Endothelial cell (in vitro differentiated cells): ENCODE results near the gene KCNE4. TPM values are rescaled to one million over a fixed set of nuclear protein-coding genes. Genes with fewer than 3 reads are reported as not detected.

ENCODE experiments used
- DNase-seq: peaks from one replicate; pipeline ENCODE4 v3.0.0; 2021; ENCODE audit warnings: low spot score
- H3K27ac Mint-ChIP-seq: one replicate; pipeline ENCODE4 v1.8.0; 2021; ENCODE audit warnings: mixed read lengths, inconsistent platforms; ENCODE audit not compliant: unreplicated experiment
- H3K27me3 Mint-ChIP-seq: one replicate; pipeline ENCODE4 v1.8.0; 2021; ENCODE audit warnings: mild to moderate bottlenecking, moderate library complexity, mixed read lengths, inconsistent platforms; ENCODE audit not compliant: unreplicated experiment
- H3K36me3 Mint-ChIP-seq: one replicate; pipeline ENCODE4 v1.8.0; 2021; ENCODE audit warnings: mild to moderate bottlenecking, low read depth, mixed read lengths, inconsistent platforms; ENCODE audit not compliant: unreplicated experiment
- H3K4me1 Mint-ChIP-seq: one replicate; pipeline ENCODE4 v1.8.0; 2021; ENCODE audit warnings: mild to moderate bottlenecking, mixed read lengths, inconsistent platforms; ENCODE audit not compliant: unreplicated experiment
- H3K4me3 Mint-ChIP-seq: one replicate; pipeline ENCODE4 v1.8.0; 2021; ENCODE audit warnings: mild to moderate bottlenecking, mixed read lengths, inconsistent platforms; ENCODE audit not compliant: unreplicated experiment
- H3K9me3 Mint-ChIP-seq: one replicate; pipeline ENCODE4 v1.8.0; 2021; ENCODE audit warnings: mixed read lengths, inconsistent platforms; ENCODE audit not compliant: unreplicated experiment
- total RNA-seq: library from RNA; stranded (reverse); fragmentation: NEBNext Ultra II Directional; extraction: Animal tissue kit (Norgen Biotek cat#: 25700); gene quantifications from one replicate; pipeline ENCODE4 v1.2.1, GENCODE V29; 2021; ENCODE audit not compliant: unreplicated experiment
- TF ChIP-seq, protein P1 (sequence below): fragments of 200-600 bp; sonication (generic); IDR thresholded peaks from one replicate; pipeline ENCODE4 v1.5.0; 2021; ENCODE audit warnings: antibody characterized with exemption; ENCODE audit not compliant: unreplicated experiment

Gene KCNE4
- total RNA-seq, 1 donor from 2014 or later = 0.46 TPM

DNA sequence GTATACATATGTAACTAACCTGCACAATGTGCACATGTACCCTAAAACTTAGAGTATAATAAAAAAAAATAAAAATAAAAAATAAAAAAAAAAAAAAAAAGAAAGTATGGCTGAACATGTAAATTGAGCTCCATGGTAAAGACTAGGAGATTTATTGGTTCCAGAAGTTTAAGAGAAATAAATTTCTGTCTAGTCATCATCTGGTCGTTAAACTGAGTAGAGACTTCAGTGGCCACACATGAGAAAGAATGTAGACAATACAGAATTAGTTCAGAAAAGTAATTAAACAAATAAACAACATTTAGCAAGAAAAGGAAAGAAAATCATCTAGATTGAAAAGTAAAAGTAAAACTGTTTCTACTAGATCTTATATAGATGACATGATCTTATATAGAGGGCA lies 12.4 kb upstream of the KCNE4 start:
- H3K9me3 Mint-ChIP-seq = no peaks in the 10 kb centered on the region
- no peaks in the 10 kb centered on the region for H3K36me3 Mint-ChIP-seq
- H3K27me3 Mint-ChIP-seq = peaks cover 2% of the 10 kb centered on the region
- H3K4me3 Mint-ChIP-seq = no peak overlapping the region
- TF ChIP-seq, protein P1, sequence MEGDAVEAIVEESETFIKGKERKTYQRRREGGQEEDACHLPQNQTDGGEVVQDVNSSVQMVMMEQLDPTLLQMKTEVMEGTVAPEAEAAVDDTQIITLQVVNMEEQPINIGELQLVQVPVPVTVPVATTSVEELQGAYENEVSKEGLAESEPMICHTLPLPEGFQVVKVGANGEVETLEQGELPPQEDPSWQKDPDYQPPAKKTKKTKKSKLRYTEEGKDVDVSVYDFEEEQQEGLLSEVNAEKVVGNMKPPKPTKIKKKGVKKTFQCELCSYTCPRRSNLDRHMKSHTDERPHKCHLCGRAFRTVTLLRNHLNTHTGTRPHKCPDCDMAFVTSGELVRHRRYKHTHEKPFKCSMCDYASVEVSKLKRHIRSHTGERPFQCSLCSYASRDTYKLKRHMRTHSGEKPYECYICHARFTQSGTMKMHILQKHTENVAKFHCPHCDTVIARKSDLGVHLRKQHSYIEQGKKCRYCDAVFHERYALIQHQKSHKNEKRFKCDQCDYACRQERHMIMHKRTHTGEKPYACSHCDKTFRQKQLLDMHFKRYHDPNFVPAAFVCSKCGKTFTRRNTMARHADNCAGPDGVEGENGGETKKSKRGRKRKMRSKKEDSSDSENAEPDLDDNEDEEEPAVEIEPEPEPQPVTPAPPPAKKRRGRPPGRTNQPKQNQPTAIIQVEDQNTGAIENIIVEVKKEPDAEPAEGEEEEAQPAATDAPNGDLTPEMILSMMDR = no peak
- no peak overlapping the region for H3K27ac Mint-ChIP-seq
- no peak for DNase-seq
- peaks cover 22% of the 10 kb centered on the region for H3K4me1 Mint-ChIP-seq

DNA sequence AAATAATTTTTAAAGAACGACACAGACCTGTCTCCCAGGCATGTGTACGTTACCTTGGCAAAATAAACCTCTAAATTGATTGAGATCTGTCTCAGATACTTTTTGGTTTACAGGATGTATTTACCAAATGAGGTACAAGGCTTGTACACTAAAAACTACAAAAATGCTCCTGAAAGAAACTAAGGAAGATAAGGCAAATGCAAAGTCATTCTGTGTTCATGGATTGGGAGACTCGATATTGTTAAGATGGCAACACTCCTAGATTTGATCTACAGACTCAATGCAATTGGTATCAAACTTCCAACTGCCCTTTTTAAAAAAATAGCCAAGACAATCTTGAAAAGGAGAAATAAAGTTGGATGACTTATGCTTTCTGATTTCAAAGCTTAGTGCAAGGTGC lies 11.5 kb upstream of the KCNE4 start:
- DNase-seq = no peak
- TF ChIP-seq, protein P1 = no peak
- H3K36me3 Mint-ChIP-seq = no peaks in the 10 kb centered on the region
- H3K27me3 Mint-ChIP-seq = peaks cover 2% of the 10 kb centered on the region
- H3K27ac Mint-ChIP-seq = no peak overlapping the region
- no peaks in the 10 kb centered on the region for H3K9me3 Mint-ChIP-seq
- H3K4me3 Mint-ChIP-seq = no peak overlapping the region
- H3K4me1 Mint-ChIP-seq = peaks cover 25% of the 10 kb centered on the region

DNA sequence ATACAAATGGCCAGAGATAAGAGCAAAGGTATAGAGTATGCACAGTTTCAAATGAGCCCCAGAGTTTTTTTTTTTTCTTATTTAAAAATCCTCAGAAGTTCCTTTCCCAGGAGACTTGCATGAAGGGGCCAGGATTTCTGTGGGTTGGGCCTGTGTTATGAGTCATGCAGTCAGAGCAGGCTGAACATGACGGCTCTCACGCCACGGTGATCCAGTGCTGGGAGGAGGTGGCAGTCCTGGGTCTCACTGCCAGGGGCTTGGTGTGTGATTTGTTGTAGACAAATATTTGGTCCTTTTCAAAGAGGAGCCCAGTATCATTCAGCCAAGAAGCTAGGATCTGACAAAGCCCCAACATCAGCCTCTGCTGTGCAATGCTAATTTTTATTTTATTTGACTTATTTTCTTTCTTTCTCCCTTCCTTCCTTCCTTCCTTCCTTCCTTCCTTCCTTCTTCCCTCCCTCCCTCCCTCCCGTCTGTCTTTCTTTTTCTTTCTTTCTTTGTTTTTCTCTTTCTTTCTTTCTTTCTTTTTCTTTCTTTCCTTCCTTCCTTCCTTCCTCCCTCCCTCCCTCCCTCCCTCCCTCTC lies 10.4 kb upstream of the KCNE4 start:
- H3K4me3 Mint-ChIP-seq = no peak overlapping the region
- TF ChIP-seq, protein P1 = no peak
- H3K27me3 Mint-ChIP-seq = peaks cover 2% of the 10 kb centered on the region
- no peaks in the 10 kb centered on the region for H3K36me3 Mint-ChIP-seq
- no peaks in the 10 kb centered on the region for H3K9me3 Mint-ChIP-seq
- peaks cover 25% of the 10 kb centered on the region for H3K4me1 Mint-ChIP-seq
- no peak for DNase-seq
- no peak overlapping the region for H3K27ac Mint-ChIP-seq

DNA sequence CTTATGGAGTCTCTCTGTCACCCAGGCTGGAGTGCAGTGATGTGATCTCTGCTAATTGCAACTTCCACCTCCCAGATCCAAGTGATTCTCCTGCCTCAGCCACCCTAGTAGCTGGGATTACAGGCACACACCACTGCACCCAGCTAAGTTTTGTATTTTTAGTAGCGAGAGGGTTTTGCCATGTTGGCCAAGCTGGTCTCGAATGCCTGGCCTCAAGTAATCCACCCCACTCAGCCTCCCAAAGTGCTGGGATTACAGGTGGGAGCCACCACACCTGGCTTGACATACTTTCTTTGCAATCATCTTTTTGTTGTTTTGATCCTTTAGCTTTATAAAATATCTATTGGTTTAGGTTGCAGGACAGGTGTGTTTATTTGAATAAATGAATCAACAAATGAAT lies 9.7 kb upstream of the KCNE4 start:
- H3K27ac Mint-ChIP-seq = no peak overlapping the region
- H3K27me3 Mint-ChIP-seq = peaks cover 2% of the 10 kb centered on the region
- no peaks in the 10 kb centered on the region for H3K36me3 Mint-ChIP-seq
- peaks cover 25% of the 10 kb centered on the region for H3K4me1 Mint-ChIP-seq
- H3K4me3 Mint-ChIP-seq = no peak overlapping the region
- H3K9me3 Mint-ChIP-seq = no peaks in the 10 kb centered on the region
- DNase-seq = no peak
- TF ChIP-seq, protein P1 = no peak

DNA sequence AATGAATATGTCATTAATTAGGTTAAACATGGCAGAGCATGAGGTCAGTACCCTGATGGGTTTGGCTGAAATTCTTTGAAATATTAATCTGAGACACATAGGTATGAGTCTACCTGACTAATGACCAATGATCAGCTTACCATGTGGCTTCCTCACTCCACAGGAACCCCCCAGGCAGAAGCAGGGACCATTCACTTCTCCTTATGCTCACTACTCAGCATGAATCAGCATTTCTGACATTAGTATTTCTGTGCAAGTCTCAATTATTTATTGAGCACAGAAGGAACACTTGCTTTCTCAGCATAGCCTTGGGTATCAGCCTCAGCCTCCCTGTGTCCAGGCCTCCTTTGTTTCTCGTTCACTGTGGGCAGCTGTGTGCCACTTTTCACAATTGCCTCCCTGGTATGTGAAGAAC lies 9.3 kb upstream of the KCNE4 start:
- TF ChIP-seq, protein P1 = no peak
- Mint-ChIP-seq H3K4me1 (peaks cover 25% of the 10 kb centered on the region), H3K27ac (peak overlapping the region; percentile 53), H3K27me3 (peaks cover 2% of the 10 kb centered on the region), H3K4me3 (no peak overlapping the region), H3K36me3 (no peaks in the 10 kb centered on the region), H3K9me3 (no peaks in the 10 kb centered on the region)
- DNase-seq = no peak
